ENCODE measurements around the gene FOXP2.

The FOXP2 gene

DNA sequence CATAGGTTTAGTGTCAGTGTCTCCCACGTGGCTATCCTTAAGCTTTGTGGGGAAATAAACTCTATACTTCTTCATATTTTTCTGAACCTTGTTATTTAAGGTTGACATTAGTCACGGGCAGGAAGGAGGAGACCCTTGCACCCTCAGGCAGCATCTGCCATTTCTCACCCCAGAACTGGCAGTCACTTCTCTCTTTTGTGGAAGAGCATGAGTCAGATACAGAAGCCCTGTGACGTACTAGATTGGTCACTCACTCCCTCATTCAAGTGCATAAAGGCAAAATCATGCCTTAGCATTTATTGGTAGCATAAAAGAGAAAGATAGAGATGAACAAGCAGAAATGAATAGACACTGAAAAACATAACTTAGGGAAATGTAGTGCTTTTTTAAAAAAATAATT lies 301.3 kb downstream of the FOXP2 start:
- no peak for DNase-seq (ENCODE audit: low read depth)

GRCh38 chr7:114718861-114719260 lies 304.2 kb downstream of the FOXP2 start:
- DNase-seq (ENCODE audit: low read depth) = no peak

DNA sequence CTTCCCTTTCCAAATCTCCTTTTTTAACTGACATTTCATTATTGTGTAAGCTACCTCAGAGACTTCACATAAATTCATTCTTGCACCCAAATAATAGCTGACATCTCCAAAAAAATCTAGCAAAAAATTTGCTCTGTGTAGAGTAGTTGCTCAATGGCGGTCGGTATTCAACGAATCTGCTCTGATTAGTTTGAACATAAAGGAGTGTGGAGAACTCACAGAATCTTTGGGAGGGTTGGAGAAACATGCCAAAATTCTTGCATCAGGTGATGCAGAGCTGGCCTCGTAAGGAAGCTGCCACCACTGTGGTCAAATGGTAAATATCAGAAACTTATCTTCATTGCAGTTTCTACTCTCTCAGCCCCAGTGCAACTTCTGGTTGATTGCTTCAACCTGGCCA lies 306.1 kb downstream of the FOXP2 start:
- no peak for DNase-seq (ENCODE audit: low read depth)

- DNase-seq (ENCODE audit: low read depth) = no peak
These were observed 307.9 kb downstream of the FOXP2 start for GRCh38 chr7:114722562-114722961.

DNA sequence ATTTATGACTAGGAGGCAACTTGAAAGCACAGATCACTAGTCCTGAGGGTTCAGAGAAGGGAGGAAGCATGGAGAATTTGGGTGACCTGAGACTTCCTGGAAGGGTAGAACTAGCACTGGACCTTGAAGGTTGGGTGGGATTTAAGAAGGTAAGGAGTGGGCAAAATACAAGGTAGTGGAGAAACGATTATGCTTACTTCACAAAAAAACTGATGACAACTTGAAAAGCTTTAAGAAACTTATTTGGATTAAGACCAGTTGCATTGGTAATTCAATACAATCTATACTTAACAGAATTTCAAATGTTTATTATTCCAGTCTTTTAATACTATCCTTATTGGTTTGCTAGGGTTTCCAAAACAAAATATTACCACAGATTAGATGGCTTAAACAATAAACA lies 308.7 kb downstream of the FOXP2 start:
- no peak for DNase-seq (ENCODE audit: low read depth)

GRCh38 chr7:114740095-114740494 lies 325.5 kb downstream of the FOXP2 start:
- DNase-seq (ENCODE audit: low read depth) = no peak

DNA sequence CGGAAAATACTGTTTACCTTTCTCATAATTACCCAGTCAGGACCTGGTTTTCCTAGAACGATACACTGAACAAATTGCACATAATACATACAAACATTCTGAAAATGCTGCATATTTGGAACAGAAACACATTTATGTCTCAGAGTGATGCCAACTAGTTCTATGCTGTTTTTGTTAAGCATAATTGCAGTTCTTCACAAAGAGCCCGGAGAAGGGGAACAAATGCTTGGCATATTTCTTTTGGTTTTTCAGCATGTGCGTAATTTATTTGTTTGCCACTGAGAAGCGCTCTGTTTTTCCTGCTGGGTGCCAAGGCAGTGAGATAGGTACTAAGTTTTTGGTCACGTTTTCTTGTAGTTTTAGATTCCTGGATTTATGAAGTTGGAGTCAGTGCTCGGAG lies 326.3 kb downstream of the FOXP2 start:
- DNase-seq (ENCODE audit: low read depth) = no peak

DNA sequence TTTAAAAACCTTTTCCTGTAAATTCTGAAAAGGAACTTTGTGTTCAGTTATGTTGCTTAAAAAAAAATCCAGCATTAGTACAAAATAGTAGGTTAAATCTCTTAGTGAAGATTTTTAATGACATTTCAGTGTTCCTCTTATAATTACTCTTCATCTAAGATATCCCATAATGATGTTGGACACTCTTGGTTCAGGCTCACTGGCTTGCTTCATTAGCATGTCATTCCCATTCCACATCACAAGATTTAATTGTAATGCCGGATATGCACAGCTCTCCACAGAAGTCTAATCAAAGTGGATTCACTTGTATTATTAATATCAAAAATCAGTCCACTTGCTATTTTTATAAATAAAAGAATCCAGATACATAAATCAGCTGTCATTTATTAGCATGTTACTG lies 327.3 kb downstream of the FOXP2 start:
- no peak for DNase-seq (ENCODE audit: low read depth)

Measured in stimulated activated CD8-positive, alpha-beta memory T cell treated with anti-CD3 and anti-CD28 coated beads, Interleukin-15, amount 100 ng/mL, for 24 hours (primary cell).